B cell (primary cell): ENCODE measurements around the gene TBCD. TPM values are rescaled to one million over a fixed set of nuclear protein-coding genes. Genes with fewer than 3 reads are reported as not detected.
"Not testable (repeated sequence)": the region's sequence is repeated elsewhere in the genome, so short reads cannot be mapped to it uniquely, and the experiment has no call there.

Experiments
- ATAC-seq: fragments of 200-7000 bp; cut with Tn5 transposase; one replicate; pipeline ENCODE4 v1.10.0; 2021; ENCODE audit warnings: low read depth, mild to moderate bottlenecking, moderate number of reproducible peaks, moderate library complexity
- CTCF ChIA-PET: fragments of 350-600 bp; sonication (Branson Sonifier 250); formaldehyde crosslinking; loops from one replicate; lab custom pipeline; 2021; ENCODE audit warnings: antibody characterized with exemption, inconsistent platforms; lab: Charles Lee
- POLR2A ChIA-PET: fragments of 350-600 bp; sonication (Branson Sonifier 250); formaldehyde crosslinking; loops from one replicate; lab custom pipeline; 2021; ENCODE audit warnings: antibody characterized with exemption; lab: Charles Lee
- DNase-seq: peaks from one replicate; pipeline ENCODE4 v3.0.0; 2013
- H2AFZ ChIP-seq: 2 replicates; pipeline ENCODE4 v1.6.1; 2012; ENCODE audit warnings: mild to moderate bottlenecking, low read depth, low read length; ENCODE audit not compliant: insufficient read depth, poor library complexity, severe bottlenecking
- H3K27ac ChIP-seq, 2 donors: 1 replicate in 1 of 2; 2 replicates in 1 of 2; pipeline ENCODE4 v1.5.1; 2012 to 2013; ENCODE audit warnings: low read length in 2 of 2, mild to moderate bottlenecking in 2 of 2, moderate library complexity in 1 of 2
- H3K27me3 ChIP-seq, 4 experiments: fragments of 200-600 bp in 1 of 4; sonication (generic) in 1 of 4; replicated peaks in 1 of 4; 1 replicate in 2 of 4; 2 replicates in 2 of 4; pipeline versions ENCODE4 v1.6.1 to v1.7.0; 2013 to 2016; ENCODE audit warnings: low read length in 3 of 4, mild to moderate bottlenecking in 2 of 4, mixed read lengths in 1 of 4, moderate library complexity in 1 of 4; ENCODE audit not compliant: insufficient read depth in 4 of 4, control insufficient read depth in 3 of 4; ENCODE audit errors: control extremely low read depth in 1 of 4
- H3K36me3 ChIP-seq, 2 experiments: replicated peaks in 1 of 2; 1 replicate in 1 of 2; 2 replicates in 1 of 2; pipeline versions ENCODE4 v1.6.1 to v1.7.1; 2013; ENCODE audit warnings: low read length in 1 of 2; ENCODE audit not compliant: insufficient read depth in 2 of 2, control insufficient read depth in 1 of 2; ENCODE audit errors: control extremely low read depth in 1 of 2, extremely low read depth in 1 of 2
- H3K4me1 ChIP-seq, 2 donors: fragments of 200-600 bp in 1 of 2; sonication (generic) in 1 of 2; 1 replicate in 1 of 2; 2 replicates in 1 of 2; pipeline versions ENCODE4 v1.5.1 to v1.6.1; 2013 to 2017; ENCODE audit warnings: low read length in 2 of 2; ENCODE audit not compliant: control insufficient read depth in 2 of 2, insufficient read depth in 2 of 2
- H3K4me2 ChIP-seq: replicated peaks from 2 replicates; pipeline ENCODE3; 2012; ENCODE audit warnings: mild to moderate bottlenecking, low read depth, low read length; ENCODE audit not compliant: poor library complexity, severe bottlenecking
- H3K4me3 ChIP-seq, 5 experiments: fragments of 200-600 bp in 1 of 5; sonication (generic) in 1 of 5; 1 replicate in 3 of 5; 2 replicates in 2 of 5; pipeline versions ENCODE4 v1.5.1 to v1.7.0; 2011 to 2016; ENCODE audit warnings: low read length in 4 of 5, mild to moderate bottlenecking in 4 of 5, low read depth in 2 of 5, control low read depth in 1 of 5, moderate library complexity in 1 of 5; ENCODE audit not compliant: insufficient read depth in 1 of 5; ENCODE audit errors: control extremely low read depth in 1 of 5, extremely low read depth in 1 of 5
- H3K79me2 ChIP-seq: fragments of 200-600 bp; sonication (generic); one replicate; pipeline ENCODE4 v1.6.0; 2016; ENCODE audit warnings: low read length; ENCODE audit not compliant: control insufficient read depth, insufficient read depth
- H3K9ac ChIP-seq: fragments of 200-600 bp; sonication (generic); 2 replicates; pipeline ENCODE4 v1.6.1; 2017; ENCODE audit warnings: mild to moderate bottlenecking, low read length, moderate library complexity
- H3K9me3 ChIP-seq, 3 donors: one replicate each; pipeline versions ENCODE4 v1.6.1 to v1.7.1; 2013; ENCODE audit warnings: low read length in 2 of 3; ENCODE audit not compliant: control insufficient read depth in 2 of 3, insufficient read depth in 1 of 3; ENCODE audit errors: control extremely low read depth in 1 of 3
- H4K20me1 ChIP-seq: 2 replicates; pipeline ENCODE4 v1.6.0; 2012; ENCODE audit warnings: mild to moderate bottlenecking, low read length; ENCODE audit not compliant: insufficient read depth, control insufficient read depth, poor library complexity, severe bottlenecking
- H3K27ac Mint-ChIP-seq: one replicate; pipeline ENCODE4 v1.8.0; 2021; ENCODE audit warnings: mixed read lengths
- H3K27me3 Mint-ChIP-seq: one replicate; pipeline ENCODE4 v1.8.0; 2021; ENCODE audit warnings: mixed read lengths
- H3K4me1 Mint-ChIP-seq: one replicate; pipeline ENCODE4 v1.8.0; 2021; ENCODE audit warnings: mixed read lengths
- H3K4me3 Mint-ChIP-seq: one replicate; pipeline ENCODE4 v1.8.0; 2021; ENCODE audit warnings: mixed read lengths
- H3K9me3 Mint-ChIP-seq: one replicate; pipeline ENCODE4 v1.8.0; 2022; ENCODE audit warnings: mixed read lengths; ENCODE audit not compliant: insufficient read depth
- WGBS: methylation state at CpG from one replicate; pipeline ENCODE4 v1.1.5; 2013; ENCODE audit warnings: missing lambda C conversion rate; ENCODE audit not compliant: insufficient coverage; 5-methylcytosine and 5-hydroxymethylcytosine counted together
- intact Hi-C: fragments of 100-400 bp; cut with micrococcal nuclease; formaldehyde crosslinking; loops from one replicate; pipeline ENCODE4 v1.10.0; 2022
- polyA plus RNA-seq: library from polyadenylated mRNA; depleted of rRNA; stranded (reverse); fragments of >200 nt; gene quantifications from 2 replicates; pipeline ENCODE4 v1.2.3, GENCODE V29; 2012
- total RNA-seq, 2 donors: library from RNA; stranded (reverse); fragments of 120-200 nt in 1 of 2; gene quantifications; 1 replicate in 1 of 2; 2 replicates in 1 of 2; pipeline versions ENCODE4 v1.2.3 to v1.2.4, GENCODE V29; 2013 to 2022
- TF ChIP-seq, protein P1 (sequence below): fragments of 200-600 bp; IDR thresholded peaks from one replicate; pipeline ENCODE4 v1.8.0; 2022; ENCODE audit warnings: antibody characterized with exemption, mild to moderate bottlenecking

The TBCD gene
- total and polyA plus RNA-seq, 2 donors (not counting 1 experiment from before 2014, with no cell fraction given) = 60.8 to 101 TPM

- CTCF ChIA-PET = no interaction called here
- POLR2A ChIA-PET = no interaction called here
Measured at GRCh38 chr17:82743344-82744219, 8.3 kb upstream of the TBCD start.

GRCh38 chr17:82744736-82745135 is 7.1 kb upstream of the TBCD start:
- not testable (repeated sequence) for H3K9me3 Mint-ChIP-seq

More at GRCh38 chr17:82743344-82744219, 8.3 kb upstream of the TBCD start:
- no peaks in the 10 kb centered on the region for H3K36me3 ChIP-seq
- H3K9ac ChIP-seq = no peak overlapping the region
- no peaks in the 10 kb centered on the region for H3K4me1 ChIP-seq
- H3K9me3 ChIP-seq = peaks cover 0 to 34% (median 6%) of the 10 kb centered on the region in 3 donors
- TF ChIP-seq, protein P1, sequence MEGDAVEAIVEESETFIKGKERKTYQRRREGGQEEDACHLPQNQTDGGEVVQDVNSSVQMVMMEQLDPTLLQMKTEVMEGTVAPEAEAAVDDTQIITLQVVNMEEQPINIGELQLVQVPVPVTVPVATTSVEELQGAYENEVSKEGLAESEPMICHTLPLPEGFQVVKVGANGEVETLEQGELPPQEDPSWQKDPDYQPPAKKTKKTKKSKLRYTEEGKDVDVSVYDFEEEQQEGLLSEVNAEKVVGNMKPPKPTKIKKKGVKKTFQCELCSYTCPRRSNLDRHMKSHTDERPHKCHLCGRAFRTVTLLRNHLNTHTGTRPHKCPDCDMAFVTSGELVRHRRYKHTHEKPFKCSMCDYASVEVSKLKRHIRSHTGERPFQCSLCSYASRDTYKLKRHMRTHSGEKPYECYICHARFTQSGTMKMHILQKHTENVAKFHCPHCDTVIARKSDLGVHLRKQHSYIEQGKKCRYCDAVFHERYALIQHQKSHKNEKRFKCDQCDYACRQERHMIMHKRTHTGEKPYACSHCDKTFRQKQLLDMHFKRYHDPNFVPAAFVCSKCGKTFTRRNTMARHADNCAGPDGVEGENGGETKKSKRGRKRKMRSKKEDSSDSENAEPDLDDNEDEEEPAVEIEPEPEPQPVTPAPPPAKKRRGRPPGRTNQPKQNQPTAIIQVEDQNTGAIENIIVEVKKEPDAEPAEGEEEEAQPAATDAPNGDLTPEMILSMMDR = no peak
- H3K27ac ChIP-seq = no peak overlapping the region
- ATAC-seq (no peak), DNase-seq (no peak)
- H3K9me3 Mint-ChIP-seq = peaks cover 3% of the 10 kb centered on the region
- WGBS = 96% methylated on average over 12 of the region's 16 CpGs
- H4K20me1 ChIP-seq = no peaks in the 10 kb centered on the region
- H3K4me3 Mint-ChIP-seq = no peak overlapping the region
- no peaks in the 10 kb centered on the region for H3K27me3 ChIP-seq
- intact Hi-C loops = no loop called here
- no peaks in the 10 kb centered on the region for H3K79me2 ChIP-seq
- H2AFZ ChIP-seq = no peak overlapping the region
- H3K27me3 Mint-ChIP-seq = no peaks in the 10 kb centered on the region
- H3K27ac Mint-ChIP-seq = no peak overlapping the region
- H3K4me1 Mint-ChIP-seq = no peaks in the 10 kb centered on the region
- no peak overlapping the region for H3K4me2 ChIP-seq
- no peak overlapping the region for H3K4me3 ChIP-seq

More at GRCh38 chr17:82744736-82745135, 7.1 kb upstream of the TBCD start:
- H3K4me2 ChIP-seq, intact Hi-C loops, H3K27me3 ChIP-seq, ATAC-seq, DNase-seq, H3K4me1 Mint-ChIP-seq, H2AFZ ChIP-seq, H3K27me3 Mint-ChIP-seq, H3K4me1 ChIP-seq, H3K79me2 ChIP-seq, H4K20me1 ChIP-seq, H3K27ac Mint-ChIP-seq, H3K4me3 Mint-ChIP-seq, H3K4me3 ChIP-seq, H3K9ac ChIP-seq, H3K27ac ChIP-seq, POLR2A ChIA-PET, H3K36me3 ChIP-seq, CTCF ChIA-PET: not testable (repeated sequence)
- WGBS = no CpG with 5 or more reads among the region's 7 CpGs
- peaks cover 0 to 30% (median 6%) of the 10 kb centered on the region in 3 donors for H3K9me3 ChIP-seq
